Measurements from ENCODE around the gene CD200.

The CD200 gene

GRCh38 chr3:112381673-112382542 lies 49.0 kb downstream of the CD200 start:
- TF ChIP-seq CTCF (conservative IDR thresholded peaks at IDR 0.05): no peak
- H3K27ac ChIP-seq: no peak overlapping the region

GRCh38 chr3:112382543-112383160 lies 49.7 kb downstream of the CD200 start:
- TF ChIP-seq CTCF (conservative IDR thresholded peaks at IDR 0.05): no peak
- H3K27ac ChIP-seq: no peak overlapping the region

GRCh38 chr3:112384769-112385168 lies 51.8 kb downstream of the CD200 start:
- no peak for TF ChIP-seq CTCF (conservative IDR thresholded peaks at IDR 0.05)
- H3K27ac ChIP-seq: no peak overlapping the region

- no peak for TF ChIP-seq CTCF (conservative IDR thresholded peaks at IDR 0.05)
- no peak overlapping the region for H3K27ac ChIP-seq
Measured at GRCh38 chr3:112388972-112389371, 56.0 kb downstream of the CD200 start.

GRCh38 chr3:112389961-112390360 lies 57.0 kb downstream of the CD200 start:
- no peak overlapping the region for H3K27ac ChIP-seq

GRCh38 chr3:112390783-112391641 lies 58.1 kb downstream of the CD200 start:
- H3K27ac ChIP-seq: no peak overlapping the region
- no peak for TF ChIP-seq CTCF (conservative IDR thresholded peaks at IDR 0.05)

More at GRCh38 chr3:112389961-112390360, 57.0 kb downstream of the CD200 start:
- TF ChIP-seq CTCF (conservative IDR thresholded peaks at IDR 0.05): no peak

- no peak overlapping the region for H3K27ac ChIP-seq
- TF ChIP-seq CTCF (conservative IDR thresholded peaks at IDR 0.05): no peak
Measured at GRCh38 chr3:112391648-112392047, 58.7 kb downstream of the CD200 start.

All from VCaP (cell line).